Measurements from ENCODE around the gene IRF2BP1. TPM values are rescaled to one million over a fixed set of nuclear protein-coding genes. Genes with fewer than 3 reads are reported as not detected.

The IRF2BP1 gene
- total and polyA plus RNA-seq, 8 donors = 11.5 to 75.9 (median 13.4) TPM; not detected in 1

DNA sequence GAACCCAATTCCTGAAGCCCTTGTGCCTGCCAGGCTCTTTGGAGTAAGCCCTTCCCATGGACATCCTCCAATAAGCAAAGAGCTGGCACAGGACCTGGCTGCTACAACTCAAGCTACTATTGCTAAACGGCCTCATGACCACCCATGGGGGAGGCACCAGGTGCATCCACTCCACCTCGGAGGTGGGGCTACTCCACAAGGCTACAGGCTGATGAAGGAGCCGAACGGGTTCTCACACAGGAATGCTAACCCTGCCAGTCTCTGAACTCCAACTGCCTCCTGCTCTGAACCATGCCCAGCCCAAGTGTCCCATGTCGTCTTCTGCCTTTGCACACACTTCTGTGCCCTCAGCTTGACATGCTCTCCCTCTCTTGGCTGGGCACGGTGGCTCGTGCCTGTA, 33.0 kb downstream of the IRF2BP1 start:
- H3K4me1 ChIP-seq = no peaks in the 10 kb centered on the region
- H3K9me3 ChIP-seq = no peaks in the 10 kb centered on the region
- no peak overlapping the region for H3K4me3 ChIP-seq
- H3K27ac ChIP-seq = no peak overlapping the region
- no peaks in the 10 kb centered on the region for H3K27me3 ChIP-seq
- intact Hi-C loops (cut with DNase I; ENCODE audit: low total_unique reads) = no loop called here
- no peak for DNase-seq
- 79 to 93% (median 82%) methylated on average over 2 to 7 of the region's 7 CpGs for WGBS, 5 donors
- TF ChIP-seq POLR2A (IDR thresholded peaks at IDR 0.05) = no peak
- peaks cover 53 to 91% (median 90%) of the 10 kb centered on the region in 4 donors for H3K36me3 ChIP-seq

DNA sequence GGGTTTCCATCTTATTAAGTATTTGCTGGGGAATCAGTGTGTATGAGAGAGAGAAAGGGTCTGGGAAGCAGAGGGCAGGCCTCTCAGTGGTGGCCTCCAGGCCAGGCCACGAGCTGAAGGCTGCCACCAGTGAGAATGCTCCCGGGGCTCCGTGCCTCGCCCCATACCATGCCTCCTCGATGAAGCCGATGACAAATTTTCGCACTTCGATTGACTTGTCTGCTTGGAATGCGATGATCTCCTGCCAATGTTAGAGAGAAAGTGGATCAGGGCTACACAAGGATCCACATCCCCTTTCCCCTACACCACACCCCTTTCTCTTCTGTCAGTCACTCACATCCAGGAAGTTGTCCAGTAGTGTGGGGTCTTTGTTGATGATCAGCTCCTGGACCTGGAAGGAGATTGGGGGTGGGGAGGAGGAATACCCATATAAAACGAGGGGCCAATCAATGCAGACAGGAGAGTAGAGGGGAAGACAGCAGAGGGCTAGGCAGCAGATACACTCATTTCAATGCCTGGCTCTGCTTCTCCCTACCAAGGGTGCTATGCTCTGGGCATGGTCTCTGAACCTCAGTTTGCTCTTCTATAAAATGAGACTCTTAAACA, 33.7 kb downstream of the IRF2BP1 start:
- 89 to 97% (median 94%) methylated on average over 10 of the region's 10 CpGs for WGBS, 5 donors

DNA sequence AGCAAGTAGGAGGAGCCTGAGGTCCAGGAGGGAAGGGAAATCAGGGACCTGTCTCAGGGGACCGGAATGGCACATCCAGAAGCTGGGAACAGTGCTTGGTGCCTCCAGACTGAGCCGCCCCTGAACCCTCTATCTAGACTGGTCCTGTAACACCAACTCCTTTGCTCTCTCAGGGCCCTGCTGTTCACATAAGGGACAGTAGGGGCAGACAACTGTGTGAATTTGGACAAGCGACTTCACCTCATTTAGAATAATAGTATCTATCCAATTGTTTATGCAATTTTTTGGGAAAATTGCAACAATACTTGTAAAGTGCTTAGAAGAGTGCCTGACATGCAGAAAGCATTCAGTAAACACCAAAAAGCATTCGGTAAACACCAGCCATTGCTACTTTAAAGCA, 37.0 kb downstream of the IRF2BP1 start:
- no peaks in the 10 kb centered on the region for H3K9me3 ChIP-seq
- no peak overlapping the region for H3K4me3 ChIP-seq
- no peak overlapping the region for H3K27ac ChIP-seq
- TF ChIP-seq POLR2AphosphoS5 (IDR thresholded peaks at IDR 0.05) = no peak
- TF ChIP-seq, protein P1, sequence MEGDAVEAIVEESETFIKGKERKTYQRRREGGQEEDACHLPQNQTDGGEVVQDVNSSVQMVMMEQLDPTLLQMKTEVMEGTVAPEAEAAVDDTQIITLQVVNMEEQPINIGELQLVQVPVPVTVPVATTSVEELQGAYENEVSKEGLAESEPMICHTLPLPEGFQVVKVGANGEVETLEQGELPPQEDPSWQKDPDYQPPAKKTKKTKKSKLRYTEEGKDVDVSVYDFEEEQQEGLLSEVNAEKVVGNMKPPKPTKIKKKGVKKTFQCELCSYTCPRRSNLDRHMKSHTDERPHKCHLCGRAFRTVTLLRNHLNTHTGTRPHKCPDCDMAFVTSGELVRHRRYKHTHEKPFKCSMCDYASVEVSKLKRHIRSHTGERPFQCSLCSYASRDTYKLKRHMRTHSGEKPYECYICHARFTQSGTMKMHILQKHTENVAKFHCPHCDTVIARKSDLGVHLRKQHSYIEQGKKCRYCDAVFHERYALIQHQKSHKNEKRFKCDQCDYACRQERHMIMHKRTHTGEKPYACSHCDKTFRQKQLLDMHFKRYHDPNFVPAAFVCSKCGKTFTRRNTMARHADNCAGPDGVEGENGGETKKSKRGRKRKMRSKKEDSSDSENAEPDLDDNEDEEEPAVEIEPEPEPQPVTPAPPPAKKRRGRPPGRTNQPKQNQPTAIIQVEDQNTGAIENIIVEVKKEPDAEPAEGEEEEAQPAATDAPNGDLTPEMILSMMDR (IDR thresholded peaks at IDR 0.05) = no peak
- TF ChIP-seq EP300 (IDR thresholded peaks at IDR 0.05) = no peak
- no peak for TF ChIP-seq POLR2A (IDR thresholded peaks at IDR 0.05)
- H3K36me3 ChIP-seq = peaks cover 77 to 100% (median 100%) of the 10 kb centered on the region in 4 donors
- DNase-seq = no peak
- H3K27me3 ChIP-seq = no peaks in the 10 kb centered on the region
- 87 to 98% (median 90%) methylated on average over 4 of the region's 4 CpGs for WGBS, 5 donors
- no peaks in the 10 kb centered on the region for H3K4me1 ChIP-seq
- intact Hi-C loops (cut with DNase I; ENCODE audit: low total_unique reads) = no loop called here

More for the DNA sequence above, 33.7 kb downstream of the IRF2BP1 start:
- intact Hi-C loops (cut with DNase I; ENCODE audit: low total_unique reads) = no loop called here
- no peak for TF ChIP-seq EP300 (IDR thresholded peaks at IDR 0.05)
- no peak for TF ChIP-seq POLR2A (IDR thresholded peaks at IDR 0.05)
- no peak for TF ChIP-seq POLR2AphosphoS5 (IDR thresholded peaks at IDR 0.05)
- TF ChIP-seq, protein P1 (IDR thresholded peaks at IDR 0.05) = no peak
- H3K9me3 ChIP-seq = no peaks in the 10 kb centered on the region
- no peak for DNase-seq
- H3K4me1 ChIP-seq = no peaks in the 10 kb centered on the region
- no peaks in the 10 kb centered on the region for H3K27me3 ChIP-seq
- H3K4me3 ChIP-seq = no peak overlapping the region
- no peak overlapping the region for H3K27ac ChIP-seq
- H3K36me3 ChIP-seq = peaks cover 59 to 98% (median 95%) of the 10 kb centered on the region in 4 donors

DNA sequence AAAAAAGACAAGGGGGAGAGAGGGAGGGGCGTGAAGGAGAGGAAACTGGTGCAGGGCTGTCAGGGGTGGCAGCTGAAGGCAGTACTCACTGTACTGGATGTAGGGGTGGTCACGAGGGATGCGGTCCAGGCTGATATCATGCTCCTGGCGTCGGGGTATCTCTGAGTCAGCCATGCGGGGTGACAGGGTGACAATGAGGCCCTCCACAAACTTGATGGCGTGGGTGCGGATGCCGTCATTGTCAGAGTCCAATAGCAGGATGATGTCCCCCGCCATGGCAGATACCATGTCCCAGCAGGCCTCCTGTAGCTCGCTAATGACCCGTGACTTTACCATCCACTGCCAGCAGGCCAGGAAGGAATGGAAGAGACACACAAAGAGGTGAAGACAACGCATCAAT, 38.3 kb downstream of the IRF2BP1 start:
- 92 to 96% (median 93%) methylated on average over 13 of the region's 13 CpGs for WGBS, 5 donors
- H3K4me1 ChIP-seq = no peaks in the 10 kb centered on the region
- TF ChIP-seq EP300 (IDR thresholded peaks at IDR 0.05) (no peak), POLR2AphosphoS5 (IDR thresholded peaks at IDR 0.05) (no peak), POLR2A (IDR thresholded peaks at IDR 0.05) (no peak)
- TF ChIP-seq, protein P1 (IDR thresholded peaks at IDR 0.05) = no peak
- H3K27ac ChIP-seq = no peak overlapping the region
- peaks cover 82 to 100% (median 100%) of the 10 kb centered on the region in 4 donors for H3K36me3 ChIP-seq
- H3K9me3 ChIP-seq = no peaks in the 10 kb centered on the region
- DNase-seq = no peak
- intact Hi-C loops (cut with DNase I; ENCODE audit: low total_unique reads) = no loop called here
- H3K4me3 ChIP-seq = no peak overlapping the region
- H3K27me3 ChIP-seq = no peaks in the 10 kb centered on the region

DNA sequence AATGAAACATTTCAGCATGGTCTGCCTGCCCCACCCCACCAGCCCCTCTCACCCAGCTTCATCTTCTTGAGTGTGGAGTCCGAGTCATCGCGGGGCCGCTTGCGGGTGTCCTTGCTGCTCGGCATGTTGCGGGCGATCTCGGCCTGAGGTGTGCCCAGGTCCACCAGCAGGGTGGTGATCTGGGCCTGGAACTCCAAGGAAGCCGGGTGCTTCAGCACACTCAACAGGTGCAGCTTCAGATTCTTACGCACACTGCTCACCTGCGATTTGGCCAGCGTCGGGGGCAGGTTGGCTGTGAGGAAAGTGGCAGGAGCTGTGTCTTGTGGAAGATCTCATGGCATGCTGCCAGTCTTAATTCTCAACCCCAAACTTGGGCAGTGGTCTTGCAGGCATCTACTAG, 43.7 kb downstream of the IRF2BP1 start:
- Histone ChIP-seq H3K36me3 (peaks cover 71 to 100% (median 100%) of the 10 kb centered on the region in 4 donors), H3K27ac (no peak overlapping the region), H3K4me3 (no peak overlapping the region), H3K27me3 (no peaks in the 10 kb centered on the region), H3K9me3 (no peaks in the 10 kb centered on the region), H3K4me1 (no peaks in the 10 kb centered on the region)
- DNase-seq = no peak
- 91 to 97% (median 95%) methylated on average over 14 of the region's 14 CpGs for WGBS, 5 donors
- intact Hi-C loops (cut with DNase I; ENCODE audit: low total_unique reads) = no loop called here
- TF ChIP-seq POLR2A (IDR thresholded peaks at IDR 0.05) = no peak
- TF ChIP-seq POLR2AphosphoS5 (IDR thresholded peaks at IDR 0.05) = no peak
- TF ChIP-seq EP300 (IDR thresholded peaks at IDR 0.05) = no peak
- TF ChIP-seq, protein P1 (IDR thresholded peaks at IDR 0.05) = no peak
